NCI-H526 treated with DMSO at 0.1 percent for 48 hours (cell line): ENCODE measurements around the gene KATNIP.
"Not testable (repeated sequence)": the region's sequence is repeated elsewhere in the genome, so short reads cannot be mapped to it uniquely, and the experiment has no call there.

Source experiments
- DNase-seq: peaks from one replicate; lab custom pipeline; 2025; lab: John Stamatoyannopoulos, UW

Gene KATNIP

GRCh38 chr16:27538528-27538927, 11.4 kb upstream of the KATNIP start:
- no peak for DNase-seq

GRCh38 chr16:27539120-27539519, 10.8 kb upstream of the KATNIP start:
- no peak for DNase-seq

GRCh38 chr16:27539636-27540035, 10.3 kb upstream of the KATNIP start:
- no peak for DNase-seq

- no peak for DNase-seq
These were observed 6.1 kb upstream of the KATNIP start for GRCh38 chr16:27543801-27544200.

- DNase-seq: no peak
These were observed 5.3 kb upstream of the KATNIP start for GRCh38 chr16:27544671-27545070.

GRCh38 chr16:27547134-27547533, 2.8 kb upstream of the KATNIP start:
- DNase-seq: no peak

GRCh38 chr16:27547851-27548250, 2.1 kb upstream of the KATNIP start:
- DNase-seq: no peak

GRCh38 chr16:27549464-27549745, 539 bp upstream of the KATNIP start:
- no peak for DNase-seq

GRCh38 chr16:27550582-27550920, 607 bp downstream of the KATNIP start:
- DNase-seq: no peak

- DNase-seq: no peak
These were observed 1.1 kb downstream of the KATNIP start for GRCh38 chr16:27551036-27551435.

- DNase-seq: no peak
These were observed 6.5 kb downstream of the KATNIP start for GRCh38 chr16:27556471-27556870.

- no peak for DNase-seq
These were observed 8.5 kb downstream of the KATNIP start for GRCh38 chr16:27558434-27558833.

GRCh38 chr16:27558932-27559331, 9.0 kb downstream of the KATNIP start:
- no peak for DNase-seq

GRCh38 chr16:27561216-27561615, 11.3 kb downstream of the KATNIP start:
- no peak for DNase-seq

GRCh38 chr16:27564224-27564623, 14.3 kb downstream of the KATNIP start:
- DNase-seq: no peak

- no peak for DNase-seq
These were observed 16.5 kb downstream of the KATNIP start for GRCh38 chr16:27566417-27566816.

- no peak for DNase-seq
These were observed 18.1 kb downstream of the KATNIP start for GRCh38 chr16:27568077-27568476.

GRCh38 chr16:27570986-27571385, 21.0 kb downstream of the KATNIP start:
- not testable (repeated sequence) for DNase-seq

- DNase-seq: no peak
These were observed 21.7 kb downstream of the KATNIP start for GRCh38 chr16:27571433-27572326.

GRCh38 chr16:27572711-27573110, 22.8 kb downstream of the KATNIP start:
- no peak for DNase-seq

GRCh38 chr16:27576729-27577128, 26.8 kb downstream of the KATNIP start:
- DNase-seq: no peak

- DNase-seq: no peak
These were observed 29.4 kb downstream of the KATNIP start for GRCh38 chr16:27579087-27579980.

GRCh38 chr16:27582883-27583282, 32.9 kb downstream of the KATNIP start:
- DNase-seq: no peak
